GM12878 (cell line): ENCODE results near the gene ACTG1. TPM values are rescaled to one million over a fixed set of nuclear protein-coding genes. Genes with fewer than 3 reads are reported as not detected.

Experiments
- CREB1 ChIP-seq: IDR thresholded peaks from 2 replicates; pipeline ENCODE4 v1.6.1; 2012; ENCODE audit warnings: low read depth, mild to moderate bottlenecking, inconsistent platforms
- E2F4 ChIP-seq: IDR thresholded peaks from 2 replicates; pipeline ENCODE4 v1.6.1; 2012; ENCODE audit warnings: low read depth, low read length, improper control_type of control experiment
- EED ChIP-seq: sonication (generic); IDR thresholded peaks from 2 replicates; pipeline ENCODE4 v1.6.1; 2016; ENCODE audit warnings: antibody characterized with exemption, low read depth
- ELK1 ChIP-seq: IDR thresholded peaks from 2 replicates; pipeline ENCODE4 v1.6.1; 2012; ENCODE audit warnings: low read depth, low read length, improper control_type of control experiment
- ESRRA ChIP-seq: IDR thresholded peaks from 2 replicates; pipeline ENCODE4 v1.6.1; 2012; ENCODE audit warnings: mild to moderate bottlenecking, low read length, improper control_type of control experiment
- FOS ChIP-seq: IDR thresholded peaks from 3 replicates; pipeline ENCODE4 v1.6.1; 2011; ENCODE audit warnings: borderline replicate concordance; ENCODE audit not compliant: insufficient read length; ENCODE audit errors: extremely low read depth
- GABPA ChIP-seq: IDR thresholded peaks from 2 replicates; pipeline ENCODE4 v1.6.1; 2014; ENCODE audit warnings: antibody characterized with exemption, low read depth, mild to moderate bottlenecking, inconsistent platforms
- GATAD2B ChIP-seq: fragments of 450-650 bp; conservative IDR thresholded peaks from 2 replicates; pipeline ENCODE4 v1.6.1; 2017; ENCODE audit warnings: low read depth, mild to moderate bottlenecking, moderate library complexity
- HDAC2 ChIP-seq: fragments of 200-600 bp; sonication (generic); IDR thresholded peaks from 2 replicates; pipeline ENCODE4 v1.6.1; 2017
- JUNB ChIP-seq: IDR thresholded peaks from 2 replicates; pipeline ENCODE4 v1.6.1; 2016; ENCODE audit warnings: antibody characterized with exemption, mild to moderate bottlenecking
- KAT2A ChIP-seq: conservative IDR thresholded peaks from 2 replicates; pipeline ENCODE4 v1.6.1; 2011; ENCODE audit warnings: low read depth, low read length; ENCODE audit not compliant: control insufficient read depth
- MEF2A ChIP-seq: IDR thresholded peaks from 2 replicates; pipeline ENCODE4 v1.6.1; 2011; ENCODE audit warnings: low read depth, mild to moderate bottlenecking, low read length, moderate library complexity; ENCODE audit not compliant: insufficient read depth
- MXI1 ChIP-seq: fragments of 150-350 bp; IDR thresholded peaks from 2 replicates; pipeline ENCODE4 v1.6.1; 2011; ENCODE audit warnings: low read depth, mild to moderate bottlenecking, inconsistent platforms, low read length, improper control_type of control experiment
- NKRF ChIP-seq: fragments of 450-650 bp; conservative IDR thresholded peaks from 2 replicates; pipeline ENCODE4 v1.6.1; 2017; ENCODE audit warnings: mild to moderate bottlenecking, moderate library complexity
- NR2F1 ChIP-seq: fragments of 450-650 bp; conservative IDR thresholded peaks from 2 replicates; pipeline ENCODE4 v1.6.1; 2017; ENCODE audit warnings: mild to moderate bottlenecking
- PML ChIP-seq: IDR thresholded peaks from 2 replicates; pipeline ENCODE4 v1.6.1; 2012; ENCODE audit warnings: low read length, inconsistent platforms
- POLR2AphosphoS5 ChIP-seq: IDR thresholded peaks from 2 replicates; pipeline ENCODE4 v1.6.1; 2011; ENCODE audit warnings: mild to moderate bottlenecking, low read length, inconsistent platforms
- RAD21 ChIP-seq: IDR thresholded peaks from 2 replicates; pipeline ENCODE4 v1.6.1; 2011; ENCODE audit warnings: mild to moderate bottlenecking, low read depth, low read length, moderate library complexity; ENCODE audit not compliant: insufficient read depth
- RCOR1 ChIP-seq: conservative IDR thresholded peaks from 2 replicates; pipeline ENCODE4 v1.6.1; 2012; ENCODE audit warnings: low read depth, low read length, improper control_type of control experiment
- RELA ChIP-seq: fragments of 450-650 bp; IDR thresholded peaks from 2 replicates; pipeline ENCODE4 v1.8.0; 2014; ENCODE audit warnings: borderline replicate concordance; ENCODE audit not compliant: partially characterized antibody
- RUNX3 ChIP-seq: IDR thresholded peaks from 2 replicates; pipeline ENCODE4 v1.6.1; 2012; ENCODE audit warnings: low read length, inconsistent platforms
- SMAD5 ChIP-seq: IDR thresholded peaks from 2 replicates; pipeline ENCODE4 v1.6.1; 2016; ENCODE audit warnings: antibody characterized with exemption, low read depth
- SMC3 ChIP-seq: IDR thresholded peaks from 2 replicates; pipeline ENCODE4 v1.6.1; 2011; ENCODE audit warnings: low read length, improper control_type of control experiment, borderline replicate concordance
- SP1 ChIP-seq: IDR thresholded peaks from one replicate; pipeline ENCODE4 v1.6.1; 2011; ENCODE audit warnings: low read depth, low read length
- STAT1 ChIP-seq: fragments of 450-650 bp; conservative IDR thresholded peaks from 2 replicates; pipeline ENCODE4 v1.6.1; 2014; ENCODE audit warnings: antibody characterized with exemption, mild to moderate bottlenecking
- SUZ12 ChIP-seq: fragments of 200-600 bp; sonication (generic); IDR thresholded peaks from one replicate; pipeline ENCODE4 v1.6.1; 2018; ENCODE audit warnings: antibody characterized with exemption, mild to moderate bottlenecking; ENCODE audit not compliant: unreplicated experiment
- YBX1 ChIP-seq: fragments of 450-650 bp; IDR thresholded peaks from 2 replicates; pipeline ENCODE4 v1.6.1; 2016; ENCODE audit warnings: antibody characterized with exemption
- ZNF24 ChIP-seq: fragments of 450-650 bp; IDR thresholded peaks from 2 replicates; pipeline ENCODE4 v1.6.1; 2017; ENCODE audit warnings: antibody characterized with exemption, mild to moderate bottlenecking
- polyA plus RNA-seq, 11 experiments: library from polyadenylated mRNA; depleted of rRNA in 4 of 11; unstranded in 6 of 11; stranded (reverse) in 5 of 11; fragments of >200 nt; fragmentation: Nextera tagmentation in 4 of 11; fragmentation: Illumina TruSeq in 1 of 11; extraction: Ambion mirVana in 4 of 11; extraction: Trizol in 1 of 11; gene quantifications; 1 replicate in 1 of 11; 2 replicates in 10 of 11; pipeline versions ENCODE4 v1.2.1 to v1.2.3, GENCODE V29; 2011 to 2016; ENCODE audit warnings: inconsistent platforms in 2 of 11, missing spikeins in 2 of 11, low read depth in 1 of 11
- total RNA-seq, 4 experiments: library from RNA; depleted of rRNA in 3 of 4; stranded (reverse); fragments of >200 nt in 3 of 4; fragmentation: Illumina TruSeq in 1 of 4; extraction: Trizol in 1 of 4; gene quantifications; 2 replicates each; pipeline versions ENCODE4 v1.2.1 to v1.2.3, GENCODE V29; 2013 to 2021
- TF ChIP-seq, protein P1 (sequence below): IDR thresholded peaks from 2 replicates; pipeline ENCODE4 v1.6.1; 2011; ENCODE audit warnings: low read depth, low read length, improper control_type of control experiment, borderline replicate concordance

Gene ACTG1
- total and polyA plus RNA-seq, 10 of the 15 experiments (the other 5 are each of a cell fraction or from before 2014, with no cell fraction given) = 810 to 6,105 (median 3,650) TPM

DNA sequence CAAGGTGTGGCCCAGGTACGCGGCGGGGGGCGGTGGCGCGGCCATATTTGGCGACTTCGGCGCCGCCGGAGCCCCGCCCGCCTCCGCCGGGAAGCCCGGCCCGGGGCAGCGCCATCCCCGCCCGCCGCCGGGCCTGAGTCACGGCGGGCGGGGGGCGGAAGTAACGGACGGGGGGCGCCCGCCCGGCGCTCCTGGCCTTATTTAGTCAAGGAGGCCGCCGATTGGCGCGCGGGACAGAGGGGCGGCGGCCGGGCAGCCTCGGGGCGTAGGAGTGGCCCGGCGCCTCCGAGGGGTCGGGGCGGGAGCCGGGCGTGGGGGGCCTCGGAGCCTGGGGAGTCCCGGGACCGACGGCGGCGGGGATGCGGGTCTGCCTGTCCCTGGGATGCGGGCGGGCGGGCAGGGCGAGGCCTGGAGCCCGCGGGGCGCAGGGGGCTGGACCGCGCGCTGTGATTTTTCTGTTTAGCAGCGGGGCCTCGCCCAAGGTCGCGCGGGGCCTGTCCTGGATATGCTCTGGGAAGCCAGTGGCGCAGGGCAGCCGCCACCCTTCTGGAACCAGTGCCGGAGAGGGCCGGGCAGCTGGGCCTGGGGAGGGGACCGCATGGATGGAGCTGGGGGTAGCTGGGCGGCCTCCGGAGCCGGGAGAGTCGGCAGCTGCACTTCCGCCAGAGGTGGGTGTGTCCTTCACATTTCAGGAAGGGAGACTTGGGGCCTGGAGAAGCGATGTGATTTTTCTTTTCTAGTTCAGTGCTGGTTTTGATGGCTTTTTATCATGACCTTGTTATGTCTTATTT is 2.3 kb upstream of the ACTG1 start (continued):
- no peak for TF ChIP-seq SMC3
- TF ChIP-seq POLR2AphosphoS5 = peak; percentile 87
- no peak for TF ChIP-seq ESRRA
- TF ChIP-seq NR2F1 = peak; percentile 82
- TF ChIP-seq STAT1 = no peak
- TF ChIP-seq RUNX3 = no peak
- peak; percentile 21 for TF ChIP-seq SP1
- TF ChIP-seq SUZ12 = no peak
- no peak for TF ChIP-seq FOS
- no peak for TF ChIP-seq MEF2A
- no peak for TF ChIP-seq YBX1
- peak; percentile 61 for TF ChIP-seq EED
- TF ChIP-seq RCOR1 = no peak
- no peak for TF ChIP-seq JUNB
- TF ChIP-seq HDAC2 = no peak
- no peak; the same call in 1 of the 2 replicates for TF ChIP-seq GATAD2B
- peak; percentile 75 for TF ChIP-seq NKRF
- TF ChIP-seq KAT2A = no peak
- TF ChIP-seq ZNF24 = no peak
- TF ChIP-seq, protein P1, sequence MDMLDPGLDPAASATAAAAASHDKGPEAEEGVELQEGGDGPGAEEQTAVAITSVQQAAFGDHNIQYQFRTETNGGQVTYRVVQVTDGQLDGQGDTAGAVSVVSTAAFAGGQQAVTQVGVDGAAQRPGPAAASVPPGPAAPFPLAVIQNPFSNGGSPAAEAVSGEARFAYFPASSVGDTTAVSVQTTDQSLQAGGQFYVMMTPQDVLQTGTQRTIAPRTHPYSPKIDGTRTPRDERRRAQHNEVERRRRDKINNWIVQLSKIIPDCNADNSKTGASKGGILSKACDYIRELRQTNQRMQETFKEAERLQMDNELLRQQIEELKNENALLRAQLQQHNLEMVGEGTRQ = no peak
- TF ChIP-seq GABPA = no peak
- peak; percentile 80 for TF ChIP-seq ELK1
- TF ChIP-seq PML = no peak
- peak; percentile 45; the same call in 1 of the 2 replicates for TF ChIP-seq SMAD5
- no peak for TF ChIP-seq RELA
- TF ChIP-seq CREB1 = no peak
- no peak for TF ChIP-seq RAD21
- TF ChIP-seq E2F4 = no peak
- TF ChIP-seq MXI1 = peak; percentile 66; the same call in 1 of the 2 replicates
